IPS DF 6.9 (cell line): Measurements from ENCODE around the gene EIF3M.

Experiments used
- DNase-seq: peaks from one replicate; pipeline ENCODE4 v3.0.0-alpha.2; 2013; ENCODE audit warnings: low read depth, low spot score
- H3K27ac ChIP-seq: one replicate; pipeline ENCODE4 v1.5.1; 2013; ENCODE audit warnings: low read length, control low read depth
- H3K27me3 ChIP-seq: 2 replicates; pipeline ENCODE4 v1.6.1; 2013; ENCODE audit warnings: mild to moderate bottlenecking, low read length; ENCODE audit not compliant: control insufficient read depth, insufficient read depth
- H3K36me3 ChIP-seq: 2 replicates; pipeline ENCODE4 v1.6.1; 2013; ENCODE audit warnings: low read length; ENCODE audit not compliant: control insufficient read depth, insufficient read depth
- H3K4me1 ChIP-seq: 2 replicates; pipeline ENCODE4 v1.6.1; 2013; ENCODE audit warnings: low read length; ENCODE audit not compliant: control insufficient read depth, insufficient read depth
- H3K4me3 ChIP-seq: 2 replicates; pipeline ENCODE4 v1.5.1; 2013; ENCODE audit warnings: mild to moderate bottlenecking, low read length
- H3K9me3 ChIP-seq: 2 replicates; pipeline ENCODE4 v1.6.1; 2013; ENCODE audit warnings: low read length, inconsistent platforms; ENCODE audit not compliant: control insufficient read depth, insufficient read depth
- WGBS: extraction: QIAGEN DNeasy Blood & Tissue Kit; methylation state at CpG from one replicate; pipeline ENCODE4 v1.1.7; 2013; ENCODE audit warnings: mixed read lengths, missing lambda C conversion rate; ENCODE audit not compliant: insufficient read length, insufficient coverage; 5-methylcytosine and 5-hydroxymethylcytosine counted together

Gene EIF3M

DNA sequence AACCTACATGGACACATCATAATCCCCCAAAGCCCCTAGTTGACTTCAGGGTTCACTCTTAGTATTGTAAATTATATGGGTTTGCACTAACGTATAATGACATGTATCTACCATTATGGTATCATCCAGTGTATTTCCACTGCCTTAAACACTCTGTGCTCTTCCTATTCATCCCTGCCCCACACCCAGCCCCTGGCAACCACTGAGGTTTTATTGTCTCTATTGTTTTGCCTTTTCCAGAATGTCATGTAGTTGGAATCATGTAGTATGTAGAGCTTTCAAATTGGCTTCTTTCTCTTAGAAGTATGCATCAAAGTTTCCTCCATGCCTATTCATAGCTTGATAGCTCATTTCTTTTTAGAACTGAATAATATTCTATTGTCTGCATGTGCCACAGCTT lies 16.5 kb upstream of the EIF3M start:
- no CpG with 5 or more reads among the region's 1 CpG for WGBS

DNA sequence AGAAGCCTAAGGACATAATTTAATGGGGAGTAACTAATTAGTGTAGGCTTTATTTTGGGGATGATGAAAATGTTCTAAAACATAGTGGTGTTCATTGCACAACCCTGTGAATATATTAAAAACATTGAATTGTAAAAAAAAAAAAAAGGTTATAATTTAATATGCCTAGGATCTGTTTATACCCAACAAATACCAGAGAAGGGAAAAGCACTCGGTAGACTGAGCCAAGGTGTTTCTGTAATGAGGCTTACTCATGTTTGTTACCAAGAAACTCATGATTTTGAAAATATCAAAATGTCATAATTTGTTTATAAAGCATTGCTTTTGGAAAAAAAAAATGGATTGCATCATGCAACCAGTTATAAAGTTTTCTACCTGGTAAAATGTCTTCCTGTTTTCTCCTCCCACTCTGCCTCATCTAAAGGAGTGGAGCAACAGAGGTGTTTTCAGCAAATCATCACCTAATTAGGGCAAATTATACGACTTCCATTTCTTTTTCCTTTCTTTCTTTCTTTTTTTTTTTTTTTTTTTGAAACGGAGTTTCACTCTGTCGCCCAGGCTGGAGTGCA lies 14.2 kb upstream of the EIF3M start:
- H3K27ac ChIP-seq, result no peak overlapping the region
- H3K4me1 ChIP-seq, result peaks cover 2% of the 10 kb centered on the region; the same call in 1 of the 2 replicates
- no peaks in the 10 kb centered on the region for H3K9me3 ChIP-seq
- no peaks in the 10 kb centered on the region for H3K36me3 ChIP-seq
- H3K27me3 ChIP-seq, result no peaks in the 10 kb centered on the region
- H3K4me3 ChIP-seq, result no peak overlapping the region
- DNase-seq, result no peak
- WGBS, result no CpG with 5 or more reads among the region's 4 CpGs

More for the DNA sequence above, 16.5 kb upstream of the EIF3M start:
- Histone ChIP-seq H3K27me3 (no peaks in the 10 kb centered on the region), H3K4me1 (peaks cover 2% of the 10 kb centered on the region; the same call in 1 of the 2 replicates), H3K36me3 (no peaks in the 10 kb centered on the region), H3K9me3 (no peaks in the 10 kb centered on the region), H3K27ac (no peak overlapping the region), H3K4me3 (no peak overlapping the region)
- DNase-seq, result no peak

GRCh38 chr11:32571039-32571438 lies 12.6 kb upstream of the EIF3M start:
- Histone ChIP-seq H3K9me3 (no peaks in the 10 kb centered on the region), H3K27me3 (no peaks in the 10 kb centered on the region), H3K27ac (no peak overlapping the region), H3K36me3 (no peaks in the 10 kb centered on the region), H3K4me3 (no peak overlapping the region), H3K4me1 (peaks cover 2% of the 10 kb centered on the region; the same call in 1 of the 2 replicates)
- DNase-seq, result no peak
- no CpG with 5 or more reads among the region's 10 CpGs for WGBS

GRCh38 chr11:32573228-32573627 lies 10.4 kb upstream of the EIF3M start:
- WGBS, result no CpG with 5 or more reads among the region's 4 CpGs
- no peak for DNase-seq
- Histone ChIP-seq H3K27ac (no peak overlapping the region), H3K4me1 (peaks cover 2% of the 10 kb centered on the region; the same call in 1 of the 2 replicates), H3K9me3 (no peaks in the 10 kb centered on the region), H3K4me3 (no peak overlapping the region), H3K27me3 (no peaks in the 10 kb centered on the region), H3K36me3 (no peaks in the 10 kb centered on the region)

- no peak for DNase-seq
These were observed 9.2 kb upstream of the EIF3M start for GRCh38 chr11:32574421-32574820.

GRCh38 chr11:32575070-32575469 lies 8.6 kb upstream of the EIF3M start:
- no peak for DNase-seq
- Histone ChIP-seq H3K27me3 (no peaks in the 10 kb centered on the region), H3K36me3 (no peaks in the 10 kb centered on the region), H3K4me3 (no peak overlapping the region), H3K4me1 (peaks cover 2% of the 10 kb centered on the region; the same call in 1 of the 2 replicates), H3K9me3 (no peaks in the 10 kb centered on the region), H3K27ac (no peak overlapping the region)
- WGBS, result no CpG with 5 or more reads among the region's 2 CpGs

More at GRCh38 chr11:32574421-32574820, 9.2 kb upstream of the EIF3M start:
- no CpG with 5 or more reads among the region's 4 CpGs for WGBS
- Histone ChIP-seq H3K27ac (no peak overlapping the region), H3K27me3 (no peaks in the 10 kb centered on the region), H3K36me3 (no peaks in the 10 kb centered on the region), H3K4me3 (no peak overlapping the region), H3K4me1 (peaks cover 2% of the 10 kb centered on the region; the same call in 1 of the 2 replicates), H3K9me3 (no peaks in the 10 kb centered on the region)

GRCh38 chr11:32576456-32576855 lies 7.2 kb upstream of the EIF3M start:
- Histone ChIP-seq H3K4me3 (no peak overlapping the region), H3K9me3 (no peaks in the 10 kb centered on the region), H3K36me3 (no peaks in the 10 kb centered on the region), H3K27ac (no peak overlapping the region), H3K27me3 (no peaks in the 10 kb centered on the region), H3K4me1 (peaks cover 1% of the 10 kb centered on the region; the same call in 1 of the 2 replicates)
- WGBS, result no CpG with 5 or more reads among the region's 1 CpG
- no peak for DNase-seq

- WGBS, result no CpG with 5 or more reads among the region's 2 CpGs
- Histone ChIP-seq H3K9me3 (no peaks in the 10 kb centered on the region), H3K27ac (no peak overlapping the region), H3K27me3 (no peaks in the 10 kb centered on the region), H3K36me3 (no peaks in the 10 kb centered on the region), H3K4me3 (no peak overlapping the region), H3K4me1 (no peaks in the 10 kb centered on the region)
- no peak for DNase-seq
These were observed 2.7 kb upstream of the EIF3M start for GRCh38 chr11:32580967-32581366.

DNA sequence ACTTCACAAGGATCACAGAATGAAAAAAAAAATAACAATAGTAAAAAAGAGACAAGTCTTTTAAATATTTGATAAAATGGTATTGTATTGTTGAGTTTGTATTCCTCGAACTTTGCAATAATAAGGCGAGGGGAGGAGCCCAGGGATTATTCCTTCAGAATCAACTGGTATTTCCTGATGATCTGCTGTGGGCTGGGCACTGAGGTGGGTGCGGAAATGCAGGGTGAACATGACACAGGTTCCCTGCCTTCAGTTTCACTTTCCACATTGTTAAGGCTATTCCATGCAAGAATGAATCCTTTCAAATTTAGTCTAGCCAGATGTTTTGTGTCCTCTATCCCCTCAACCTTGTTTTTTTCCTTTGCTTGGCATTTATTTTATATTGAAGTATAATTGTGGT lies 2.1 kb upstream of the EIF3M start:
- no CpG with 5 or more reads among the region's 3 CpGs for WGBS
- H3K27me3 ChIP-seq, result no peaks in the 10 kb centered on the region
- no peaks in the 10 kb centered on the region for H3K36me3 ChIP-seq

GRCh38 chr11:32584921-32585320 lies 1.3 kb downstream of the EIF3M start:
- Histone ChIP-seq H3K27ac (no peak overlapping the region), H3K27me3 (no peaks in the 10 kb centered on the region), H3K9me3 (no peaks in the 10 kb centered on the region), H3K4me3 (peak overlapping the region; percentile 93; the same call in 1 of the 2 replicates), H3K36me3 (peaks cover 2% of the 10 kb centered on the region; the same call in 1 of the 2 replicates), H3K4me1 (no peaks in the 10 kb centered on the region)
- no peak for DNase-seq
- no CpG with 5 or more reads among the region's 7 CpGs for WGBS

More for the DNA sequence above, 2.1 kb upstream of the EIF3M start:
- Histone ChIP-seq H3K4me1 (no peaks in the 10 kb centered on the region), H3K9me3 (no peaks in the 10 kb centered on the region), H3K4me3 (no peak overlapping the region), H3K27ac (no peak overlapping the region)
- DNase-seq, result no peak
